ENCODE data around the gene STX2.

Gene STX2

GRCh38 chr12:130788515-130788914 lies 50.5 kb downstream of the STX2 start:
- Histone ChIP-seq H3K36me3 (ENCODE audit: low read length) (no peaks in the 10 kb centered on the region), H3K27ac (ENCODE audit: low read depth, low read length) (no peak overlapping the region), H3K4me3 (ENCODE audit: insufficient read depth, low read length, poor library complexity, severe bottlenecking) (no peak overlapping the region), H3K9me3 (ENCODE audit: insufficient read depth, low read length) (0 out of 2 replicates have a peak, but pooled peaks cover 6% of the 10 kb centered on the region), H3K4me2 (ENCODE audit: low read depth, low read length, poor library complexity, severe bottlenecking) (no peak overlapping the region), H4K20me1 (ENCODE audit: low read depth, low read length) (no peaks in the 10 kb centered on the region), H3F3A (ENCODE audit: insufficient read depth) (no peaks in the 10 kb centered on the region), H3K79me2 (ENCODE audit: insufficient read depth, low read length) (no peaks in the 10 kb centered on the region), H3K9ac (ENCODE audit: low read length) (no peak overlapping the region), H3K9me2 (replicated peaks; ENCODE audit: insufficient read depth, low read length) (no peaks in the 10 kb centered on the region), H2AFZ (ENCODE audit: low read depth, low read length, severe bottlenecking) (no peak overlapping the region), H3K27me3 (ENCODE audit: low read length) (no peaks in the 10 kb centered on the region)
- TF ChIP-seq EZH2phosphoT487 (conservative IDR thresholded peaks at IDR 0.05; ENCODE audit: low read length) (no peak), CTCF (IDR thresholded peaks at IDR 0.05; ENCODE audit: insufficient read depth, low read length, poor library complexity, severe bottlenecking) (no peak)

- Histone ChIP-seq H3K4me2 (ENCODE audit: low read depth, low read length, poor library complexity, severe bottlenecking) (no peak overlapping the region), H3K27me3 (ENCODE audit: low read length) (no peaks in the 10 kb centered on the region), H4K20me1 (ENCODE audit: low read depth, low read length) (no peaks in the 10 kb centered on the region), H3K9me2 (replicated peaks; ENCODE audit: insufficient read depth, low read length) (no peaks in the 10 kb centered on the region), H3K9me3 (ENCODE audit: insufficient read depth, low read length) (0 out of 2 replicates have a peak, but pooled peaks cover 6% of the 10 kb centered on the region), H3K79me2 (ENCODE audit: insufficient read depth, low read length) (no peaks in the 10 kb centered on the region), H3K36me3 (ENCODE audit: low read length) (no peaks in the 10 kb centered on the region), H3K9ac (ENCODE audit: low read length) (no peak overlapping the region), H2AFZ (ENCODE audit: low read depth, low read length, severe bottlenecking) (no peak overlapping the region), H3K27ac (ENCODE audit: low read depth, low read length) (no peak overlapping the region), H3F3A (ENCODE audit: insufficient read depth) (no peaks in the 10 kb centered on the region), H3K4me3 (ENCODE audit: insufficient read depth, low read length, poor library complexity, severe bottlenecking) (no peak overlapping the region)
- TF ChIP-seq EZH2phosphoT487 (conservative IDR thresholded peaks at IDR 0.05; ENCODE audit: low read length): no peak
- TF ChIP-seq CTCF (IDR thresholded peaks at IDR 0.05; ENCODE audit: insufficient read depth, low read length, poor library complexity, severe bottlenecking): no peak
Measured at GRCh38 chr12:130787445-130788410, 51.3 kb downstream of the STX2 start.

GRCh38 chr12:130787041-130787440 lies 52.0 kb downstream of the STX2 start:
- Histone ChIP-seq H3K36me3 (ENCODE audit: low read length) (no peaks in the 10 kb centered on the region), H3K4me3 (ENCODE audit: insufficient read depth, low read length, poor library complexity, severe bottlenecking) (no peak overlapping the region), H4K20me1 (ENCODE audit: low read depth, low read length) (no peaks in the 10 kb centered on the region), H3K27ac (ENCODE audit: low read depth, low read length) (no peak overlapping the region), H3F3A (ENCODE audit: insufficient read depth) (no peaks in the 10 kb centered on the region), H3K27me3 (ENCODE audit: low read length) (no peaks in the 10 kb centered on the region), H3K9me3 (ENCODE audit: insufficient read depth, low read length) (0 out of 2 replicates have a peak, but pooled peaks cover 6% of the 10 kb centered on the region), H2AFZ (ENCODE audit: low read depth, low read length, severe bottlenecking) (no peak overlapping the region), H3K9ac (ENCODE audit: low read length) (no peak overlapping the region), H3K9me2 (replicated peaks; ENCODE audit: insufficient read depth, low read length) (no peaks in the 10 kb centered on the region), H3K79me2 (ENCODE audit: insufficient read depth, low read length) (no peaks in the 10 kb centered on the region), H3K4me2 (ENCODE audit: low read depth, low read length, poor library complexity, severe bottlenecking) (no peak overlapping the region)
- TF ChIP-seq EZH2phosphoT487 (conservative IDR thresholded peaks at IDR 0.05; ENCODE audit: low read length) (no peak), CTCF (IDR thresholded peaks at IDR 0.05; ENCODE audit: insufficient read depth, low read length, poor library complexity, severe bottlenecking) (no peak)

Measured in SU-DHL-6 (cell line).